HG02678 (cell line): ENCODE data around the gene HCFC1.

Experiments
- ATAC-seq: cut with Tn5 transposase; IDR thresholded peaks from one replicate; pipeline ENCODE4 v1.9.1; 2021; ENCODE audit warnings: mild to moderate bottlenecking, moderate library complexity; ENCODE audit not compliant: unreplicated experiment

The HCFC1 gene

DNA sequence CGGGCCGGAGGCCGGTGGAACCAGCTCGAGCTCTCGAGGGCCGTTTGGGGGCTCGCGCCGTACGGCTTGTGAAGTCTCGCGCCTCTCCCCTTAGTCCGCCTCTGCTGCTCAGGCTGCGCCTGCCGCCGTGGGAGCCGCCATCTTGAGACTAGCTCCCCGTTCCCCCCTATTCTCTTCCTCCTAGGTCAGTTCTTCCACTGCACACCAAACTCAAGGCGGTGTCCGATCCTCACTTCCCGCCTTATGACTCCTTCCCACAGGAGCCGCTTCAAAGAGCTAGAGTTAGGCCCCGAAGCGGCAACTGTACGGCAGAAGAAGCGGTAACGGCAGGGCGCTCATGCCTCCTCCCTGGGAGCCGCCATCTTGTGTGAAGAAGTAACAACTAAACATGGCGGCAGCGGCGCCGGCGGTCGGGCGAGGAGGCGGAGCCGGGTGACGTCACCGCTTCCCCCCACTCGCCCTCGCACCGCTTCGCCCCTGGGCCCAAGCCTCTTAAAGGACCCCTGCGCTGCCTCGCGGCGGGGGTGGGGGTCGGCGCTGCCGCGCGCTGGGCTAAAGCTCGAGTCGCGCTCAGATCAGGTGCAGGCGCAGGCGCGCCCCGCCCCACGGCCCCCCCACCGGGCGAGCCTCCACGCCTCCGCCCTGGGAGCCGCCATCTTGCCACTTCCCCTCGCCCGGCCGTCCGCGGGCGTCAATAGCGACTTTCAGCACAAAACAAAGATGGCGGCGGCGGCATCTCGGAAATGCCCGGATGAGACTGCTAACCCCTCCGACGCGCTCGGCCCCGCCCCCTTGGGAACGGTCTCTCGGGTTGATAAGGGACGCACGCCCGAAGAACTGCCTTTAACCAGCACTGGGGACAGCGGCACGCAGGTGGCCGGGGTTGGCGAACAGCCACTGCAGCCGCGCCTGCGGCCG lies at the start of gene HCFC1:
Gene HCFC1 (minus strand): TSS at position 369 of the 918 bp plus-strand sequence. CDS start 978 bp downstream, outside the sequence.
- peak; percentile 40 for ATAC-seq

DNA sequence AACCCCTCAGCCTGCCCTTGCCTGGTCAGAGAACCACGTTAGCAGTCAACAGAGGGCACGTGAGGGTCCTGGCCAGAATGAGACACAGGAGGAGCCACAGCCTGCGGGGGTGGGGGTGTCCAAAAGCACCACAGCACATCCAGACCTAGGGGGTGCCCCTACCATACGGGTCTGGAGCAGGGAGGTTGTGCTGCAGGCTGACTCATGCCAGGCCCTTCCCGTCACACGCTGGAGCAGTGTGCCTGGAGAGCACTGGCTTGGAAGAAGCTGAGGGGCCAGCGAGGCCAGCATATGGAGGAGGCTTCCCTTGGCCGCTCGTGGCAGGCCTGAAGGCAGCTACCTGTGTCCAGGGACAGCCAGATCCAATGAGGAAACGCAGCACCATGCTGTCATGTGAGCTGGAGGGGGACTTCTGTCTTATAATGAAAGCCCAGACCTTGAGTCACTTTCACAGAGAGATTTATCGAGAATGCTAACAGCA lies 49.6 kb upstream of the HCFC1 start:
- no peak for ATAC-seq

DNA sequence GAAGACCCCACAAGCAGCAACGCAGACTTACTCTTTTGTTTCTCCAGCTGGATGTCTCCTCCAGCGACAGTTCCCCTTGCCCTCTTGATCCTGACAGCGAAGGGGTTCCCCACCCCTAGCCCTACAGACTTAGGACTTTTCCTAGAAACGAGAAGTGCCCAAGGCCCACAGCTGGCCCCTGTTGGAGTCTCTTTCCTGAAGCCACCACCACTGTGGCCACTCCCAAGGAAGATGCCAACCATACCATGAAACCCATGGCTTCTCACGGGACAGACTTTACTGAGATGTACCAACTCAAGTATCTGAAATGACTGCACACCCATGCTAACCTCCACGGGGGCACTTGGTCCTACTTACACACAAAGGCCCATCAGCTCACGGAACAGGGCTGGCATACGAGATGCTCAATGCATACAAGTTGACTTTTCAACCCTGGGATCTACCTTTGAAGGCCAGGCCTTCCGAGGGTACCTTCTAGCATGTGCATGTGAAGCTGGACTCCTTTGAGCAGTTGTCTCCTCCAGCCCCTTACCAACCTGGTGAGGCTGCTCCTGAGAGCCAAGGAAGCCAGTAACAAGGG lies 49.0 kb upstream of the HCFC1 start:
- ATAC-seq = no peak

DNA sequence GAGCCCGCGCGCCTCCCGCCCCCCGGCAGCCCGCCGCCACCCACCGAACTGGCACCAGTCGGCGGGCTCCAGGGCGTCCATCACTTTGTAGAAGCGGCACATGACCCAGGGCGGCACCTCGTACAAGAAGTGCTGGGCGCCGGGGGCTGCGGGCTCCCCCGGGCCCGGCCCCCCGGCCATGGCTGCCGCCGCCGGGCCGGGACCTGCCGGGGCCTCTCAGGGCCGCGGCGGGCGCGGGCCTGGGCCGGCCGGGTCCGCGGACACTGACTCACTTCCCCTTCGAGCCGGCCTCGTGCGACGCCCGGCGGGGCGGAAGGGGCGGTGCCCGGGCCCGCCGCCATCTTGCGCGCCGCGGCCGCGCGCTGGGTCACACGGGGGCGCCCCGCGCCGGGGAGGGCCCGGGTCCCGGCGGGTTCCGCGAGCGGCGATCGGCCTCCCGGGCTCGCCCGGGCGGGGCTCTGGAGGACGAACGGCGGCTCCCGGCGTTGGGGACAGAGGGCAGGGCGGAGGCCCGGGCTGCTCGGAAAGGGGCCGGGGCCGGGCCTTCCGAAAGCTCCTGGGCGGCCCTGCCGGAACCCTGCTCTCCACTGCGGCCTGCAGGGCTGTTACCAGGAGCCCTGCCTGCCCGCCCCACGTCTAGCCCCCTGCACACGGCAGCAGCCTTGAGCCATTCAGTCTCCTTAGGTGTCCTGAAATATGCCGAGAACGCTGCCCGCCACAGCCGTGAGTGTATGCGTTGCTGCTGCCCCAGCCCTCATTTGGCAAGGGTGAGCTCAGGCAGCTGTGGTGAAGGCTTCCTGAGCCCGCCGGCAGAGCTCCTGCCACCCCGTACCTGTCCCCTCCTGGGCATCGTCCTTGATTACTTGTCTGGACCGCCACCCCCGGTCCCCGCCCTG lies 48.3 kb upstream of the HCFC1 start, which contains the start of gene IRAK1:
Gene IRAK1 (minus strand): TSS at position 270 of the 896 bp plus-strand sequence. CDS start 90 bp downstream, at position 180.
- peak; percentile 78 for ATAC-seq

DNA sequence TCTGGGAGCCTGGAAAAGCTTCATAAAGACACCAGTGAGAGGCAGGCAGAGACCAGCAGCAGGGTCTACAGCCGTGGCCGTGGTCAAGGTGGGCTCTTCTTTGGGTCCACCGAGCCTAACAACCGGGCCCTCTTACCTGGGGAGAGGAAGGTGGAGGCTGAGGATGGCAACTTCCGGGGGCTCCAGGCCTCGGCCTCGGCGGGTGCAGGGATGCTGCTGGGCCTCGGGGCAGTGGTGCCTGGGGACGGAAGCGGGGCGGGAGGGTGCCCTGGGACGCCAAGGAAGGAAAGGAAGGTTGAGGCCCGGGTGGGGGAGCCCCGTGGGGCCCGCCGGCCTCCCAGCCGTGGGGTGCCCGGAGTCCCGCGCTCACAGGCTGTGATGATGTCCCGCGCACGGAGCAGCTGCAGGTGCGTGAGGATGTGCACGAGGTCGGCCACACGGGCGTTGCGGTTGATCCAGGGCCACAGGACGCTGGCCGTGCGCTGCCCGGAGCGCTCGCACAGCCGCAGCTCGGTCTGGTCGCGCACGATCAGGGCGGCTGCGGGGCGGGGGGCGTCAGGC lies 47.5 kb upstream of the HCFC1 start:
- no peak for ATAC-seq

DNA sequence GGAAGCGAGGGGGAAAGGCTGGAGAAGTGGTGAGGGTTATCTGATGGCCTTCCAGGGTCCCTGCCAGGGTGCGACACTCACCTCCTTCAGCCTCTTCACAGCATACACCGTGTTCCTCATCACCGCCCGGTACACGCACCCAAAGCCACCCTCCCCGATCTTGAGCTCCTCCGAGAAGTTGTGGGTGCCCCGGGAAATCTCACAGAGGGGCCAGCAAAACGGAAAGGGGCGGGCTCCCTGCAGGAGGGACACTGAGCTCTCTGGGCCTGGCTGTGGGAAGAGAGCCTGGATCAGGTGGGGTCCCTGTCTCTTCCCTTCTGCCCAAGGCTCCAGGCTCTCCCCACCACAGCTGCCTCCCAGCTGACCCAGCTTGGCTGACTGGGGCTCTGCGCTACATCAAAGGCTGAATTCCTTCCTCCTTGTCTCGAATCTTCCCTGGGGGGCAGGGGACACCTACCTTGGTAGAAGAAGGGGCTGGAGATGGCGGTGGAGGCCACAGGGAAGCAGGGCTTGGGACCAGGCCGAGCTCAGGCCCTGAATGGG lies 47.0 kb upstream of the HCFC1 start:
- no peak for ATAC-seq

DNA sequence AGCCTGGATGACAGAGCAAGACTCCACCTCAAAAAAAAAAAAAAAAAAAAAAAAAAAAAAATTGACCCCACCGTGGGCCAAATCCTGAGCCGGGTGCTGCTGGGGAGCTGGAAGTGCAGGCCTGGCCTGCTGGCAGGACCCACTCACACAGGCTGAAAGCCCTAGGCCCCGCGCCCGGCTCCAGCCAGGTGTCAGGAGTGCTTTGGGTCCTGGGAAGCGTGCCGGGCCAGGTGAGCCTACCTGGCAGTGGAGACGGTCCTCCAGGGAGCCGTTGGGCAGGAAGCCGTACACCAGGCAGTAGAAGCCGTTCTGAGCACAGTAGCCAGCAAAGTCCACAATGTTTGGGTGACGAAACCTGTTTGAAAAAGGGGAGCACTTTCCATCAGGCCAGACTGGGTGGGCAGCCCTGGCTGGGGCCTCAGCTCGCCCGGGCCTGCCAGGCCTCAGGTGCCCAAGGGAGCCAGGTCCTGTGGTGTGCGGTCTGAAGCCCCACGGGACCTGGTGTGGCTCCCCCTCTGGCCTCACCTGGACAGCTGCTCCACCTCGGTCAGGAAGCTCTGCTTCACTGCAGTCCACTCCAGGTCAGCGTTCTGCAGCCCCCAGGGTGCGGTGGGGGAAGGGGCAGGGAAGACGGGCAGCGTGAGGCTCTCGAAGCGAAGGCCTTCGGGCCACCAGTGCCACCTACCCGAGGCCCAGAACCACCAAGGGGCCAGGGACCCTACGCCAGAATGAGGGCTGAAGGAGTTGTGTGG lies 46.3 kb upstream of the HCFC1 start:
- ATAC-seq = no peak

DNA sequence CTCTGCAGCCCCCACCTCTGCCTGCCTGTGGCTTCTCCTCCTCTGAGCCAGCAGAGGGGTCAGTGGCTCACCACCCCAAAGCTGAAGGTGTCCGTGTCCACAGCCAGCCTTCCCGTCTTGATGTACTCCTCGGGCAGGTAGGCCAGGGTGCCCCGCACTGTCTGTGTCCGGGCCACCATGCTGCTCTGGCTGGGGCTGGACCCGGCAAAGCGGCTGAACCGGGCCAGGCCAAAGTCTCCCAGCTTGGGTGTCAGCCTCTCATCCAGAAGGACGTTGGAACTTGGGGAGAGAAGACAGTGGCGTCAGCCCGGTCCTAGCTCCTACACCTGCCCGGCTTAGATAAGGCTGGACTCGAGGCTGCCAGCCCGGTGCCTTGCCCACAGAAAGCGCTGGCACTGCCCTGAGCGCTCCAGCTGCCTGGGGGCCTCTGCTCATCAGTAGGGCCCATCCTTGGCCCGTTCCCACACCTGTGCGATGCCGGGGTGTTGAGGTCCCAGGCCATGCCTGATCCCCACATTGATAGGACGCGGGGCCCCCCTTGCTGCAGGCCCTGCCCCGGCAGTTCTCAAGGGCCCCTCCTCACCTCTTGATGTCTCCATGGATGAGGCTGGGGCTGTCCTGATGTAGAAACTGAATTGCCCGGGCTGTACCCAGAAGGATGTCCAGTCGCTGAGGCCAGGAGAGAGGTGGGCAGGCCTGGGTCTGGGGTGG lies 44.9 kb upstream of the HCFC1 start:
- ATAC-seq = no peak

DNA sequence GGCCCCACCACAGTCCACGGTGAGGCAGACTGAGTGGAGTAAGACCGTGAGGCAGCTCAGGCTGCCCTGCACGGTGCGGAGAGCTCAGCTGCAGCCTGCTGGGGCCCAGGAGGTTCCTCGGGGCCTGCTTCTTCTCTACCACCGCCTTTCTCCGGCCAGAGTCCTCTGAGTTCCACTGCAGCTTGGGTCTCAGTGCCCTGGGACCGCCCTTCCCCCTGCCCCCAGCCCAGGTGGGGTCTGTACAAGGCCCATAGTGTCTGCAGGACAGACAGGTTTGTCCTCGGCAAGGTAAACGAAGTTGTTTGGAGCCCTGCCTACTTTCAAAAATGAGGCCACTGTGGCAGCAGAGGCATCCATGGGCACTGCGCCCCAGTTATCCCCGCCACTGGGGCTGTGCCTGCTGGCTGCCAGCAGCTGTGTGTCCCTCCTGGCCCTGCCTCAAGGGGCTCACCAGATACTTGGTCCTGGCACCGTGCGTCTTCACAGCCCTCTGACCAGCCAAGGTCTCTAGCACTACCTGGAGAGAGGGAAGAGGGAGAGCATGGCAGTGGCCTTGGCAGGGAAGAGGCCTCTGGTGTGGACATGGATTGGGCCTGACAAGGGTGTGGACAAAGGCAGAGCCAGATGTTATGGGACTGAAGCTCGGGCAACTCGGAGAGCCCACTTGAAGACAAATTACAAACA lies 44.1 kb upstream of the HCFC1 start:
- no peak for ATAC-seq

DNA sequence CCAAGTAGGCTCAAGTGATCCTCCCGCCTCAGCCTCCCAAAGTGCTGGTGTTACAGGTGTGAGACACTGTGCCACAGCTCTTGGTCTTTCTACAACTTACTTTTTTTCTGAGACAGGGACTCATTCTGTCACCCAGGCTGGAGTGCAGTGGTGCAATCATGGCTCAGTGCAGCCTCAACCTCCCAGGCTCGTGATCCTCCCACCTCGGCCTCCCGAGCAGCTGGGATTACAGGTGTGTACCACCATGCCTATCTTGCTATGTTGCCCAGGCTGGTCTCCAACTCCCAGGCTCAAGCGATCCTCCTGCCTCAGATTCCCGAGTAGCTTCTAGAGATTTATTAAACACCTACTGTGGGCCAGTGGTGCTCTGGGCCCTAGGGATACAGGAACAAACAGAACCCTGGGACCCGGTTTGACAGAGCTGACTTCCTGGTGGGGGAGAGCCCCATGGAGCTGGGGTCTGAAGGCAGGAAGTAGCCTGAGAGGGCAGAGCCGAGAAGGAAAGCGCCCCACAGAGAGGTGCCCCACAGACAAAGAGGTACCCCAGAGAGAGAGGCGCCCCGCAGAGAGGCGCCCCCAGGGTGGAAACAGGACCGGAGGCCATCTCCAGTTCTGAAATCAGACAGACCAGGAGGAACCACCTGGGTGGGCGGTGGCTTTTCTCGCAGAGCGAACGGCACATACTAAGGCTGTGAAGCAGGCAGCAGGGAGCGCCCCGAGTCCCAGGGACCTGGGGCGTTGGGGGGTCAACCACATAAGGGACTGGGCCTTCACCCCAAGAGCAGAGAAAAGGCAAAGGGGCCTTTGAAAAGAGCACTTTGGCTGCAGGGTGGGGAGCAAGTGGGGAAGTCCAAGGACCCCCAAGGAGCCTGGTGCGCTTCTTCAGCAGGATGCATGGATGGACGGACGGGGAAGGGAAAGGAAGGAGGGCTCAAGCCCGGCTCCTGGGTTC lies 43.1 kb upstream of the HCFC1 start:
- ATAC-seq = no peak

DNA sequence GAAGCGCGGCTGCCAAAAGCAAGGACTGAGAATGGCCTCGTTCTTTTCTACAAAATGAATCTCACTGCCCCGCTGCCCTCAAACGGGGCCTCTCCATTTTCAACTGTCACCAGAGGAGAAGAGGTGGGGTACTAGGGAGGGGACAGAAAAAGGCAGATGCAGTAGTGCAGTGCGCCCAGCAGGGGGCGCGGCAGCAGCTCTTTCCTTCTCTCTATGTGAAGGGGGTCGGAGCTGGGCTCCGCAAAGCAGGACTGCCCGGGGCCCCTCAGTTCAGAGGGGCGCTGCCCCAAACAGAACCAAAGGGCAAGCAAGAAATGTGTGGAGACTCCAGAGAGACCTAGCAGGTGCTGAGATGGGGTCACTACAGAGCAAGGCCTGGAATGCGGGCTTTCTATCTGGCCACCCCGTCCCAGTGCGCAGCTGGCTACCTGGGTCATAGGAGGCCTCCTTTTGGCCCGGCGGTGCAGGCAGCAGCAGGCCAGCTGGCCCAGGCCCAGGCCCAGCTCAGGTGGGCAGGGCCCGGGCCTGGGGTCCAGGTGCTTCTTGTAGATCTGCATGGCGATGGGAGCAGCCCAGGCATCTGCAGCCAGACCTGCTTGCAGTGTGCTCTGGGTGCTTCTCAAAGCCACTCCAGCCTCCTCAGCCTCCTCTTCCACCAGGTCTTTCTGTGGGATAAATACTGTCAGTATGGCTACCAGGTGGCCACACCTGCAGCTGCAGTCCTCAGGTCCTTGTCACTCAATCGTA lies 42.2 kb upstream of the HCFC1 start:
- no peak for ATAC-seq

DNA sequence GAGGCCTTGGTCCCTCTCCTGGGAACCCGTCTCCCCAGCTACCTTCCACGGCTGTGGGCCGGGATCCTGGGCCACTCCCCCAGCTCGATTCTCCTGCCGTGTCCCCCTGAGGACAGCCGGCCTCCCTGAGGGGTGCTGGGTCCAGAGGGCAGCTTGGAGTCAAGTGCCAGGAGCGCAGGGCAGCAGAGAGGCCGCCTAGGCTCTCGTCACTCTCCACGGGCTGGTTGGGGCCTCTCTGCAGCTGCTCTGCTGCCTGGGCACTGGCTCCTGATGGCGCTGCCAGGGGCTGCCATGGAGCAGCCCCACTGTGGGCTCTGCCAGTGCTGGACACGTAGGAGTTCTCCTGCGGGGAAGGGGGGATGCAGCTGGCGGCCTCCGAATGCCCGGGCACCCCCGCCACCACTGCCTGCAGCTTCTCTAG lies 41.4 kb upstream of the HCFC1 start:
- ATAC-seq = no peak

DNA sequence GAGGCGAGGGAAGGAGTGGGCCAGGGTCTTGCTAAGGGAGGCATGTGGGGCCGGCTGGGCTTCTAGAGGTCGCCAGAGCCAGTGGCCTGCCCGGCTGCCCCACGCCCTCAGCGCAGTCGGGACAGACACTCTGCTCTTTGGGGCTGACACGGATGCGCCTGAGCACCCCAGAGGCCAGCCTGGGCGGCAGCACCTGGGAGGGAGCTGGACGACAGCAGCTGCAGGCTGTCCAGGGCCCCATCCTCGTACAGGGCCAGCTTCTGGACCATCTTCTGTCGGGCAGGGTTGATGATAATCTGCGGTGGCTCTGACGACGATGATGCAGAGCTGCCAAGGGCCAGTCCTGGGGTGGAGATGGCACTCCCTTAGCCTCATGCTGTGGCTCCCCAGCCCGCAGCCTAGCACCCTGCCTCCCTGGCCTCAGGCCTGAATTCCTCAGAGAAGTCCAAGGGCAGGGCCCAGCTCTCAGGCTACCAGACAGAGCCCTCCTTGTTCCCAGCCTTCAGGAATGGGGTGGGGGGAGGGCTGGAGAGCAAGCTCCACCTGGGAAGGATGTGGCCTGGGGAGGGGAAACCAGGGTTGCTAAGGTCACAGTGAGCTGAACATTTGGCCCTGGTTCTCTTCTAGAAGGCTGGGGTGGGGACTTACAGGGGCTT lies 40.8 kb upstream of the HCFC1 start:
- no peak for ATAC-seq

DNA sequence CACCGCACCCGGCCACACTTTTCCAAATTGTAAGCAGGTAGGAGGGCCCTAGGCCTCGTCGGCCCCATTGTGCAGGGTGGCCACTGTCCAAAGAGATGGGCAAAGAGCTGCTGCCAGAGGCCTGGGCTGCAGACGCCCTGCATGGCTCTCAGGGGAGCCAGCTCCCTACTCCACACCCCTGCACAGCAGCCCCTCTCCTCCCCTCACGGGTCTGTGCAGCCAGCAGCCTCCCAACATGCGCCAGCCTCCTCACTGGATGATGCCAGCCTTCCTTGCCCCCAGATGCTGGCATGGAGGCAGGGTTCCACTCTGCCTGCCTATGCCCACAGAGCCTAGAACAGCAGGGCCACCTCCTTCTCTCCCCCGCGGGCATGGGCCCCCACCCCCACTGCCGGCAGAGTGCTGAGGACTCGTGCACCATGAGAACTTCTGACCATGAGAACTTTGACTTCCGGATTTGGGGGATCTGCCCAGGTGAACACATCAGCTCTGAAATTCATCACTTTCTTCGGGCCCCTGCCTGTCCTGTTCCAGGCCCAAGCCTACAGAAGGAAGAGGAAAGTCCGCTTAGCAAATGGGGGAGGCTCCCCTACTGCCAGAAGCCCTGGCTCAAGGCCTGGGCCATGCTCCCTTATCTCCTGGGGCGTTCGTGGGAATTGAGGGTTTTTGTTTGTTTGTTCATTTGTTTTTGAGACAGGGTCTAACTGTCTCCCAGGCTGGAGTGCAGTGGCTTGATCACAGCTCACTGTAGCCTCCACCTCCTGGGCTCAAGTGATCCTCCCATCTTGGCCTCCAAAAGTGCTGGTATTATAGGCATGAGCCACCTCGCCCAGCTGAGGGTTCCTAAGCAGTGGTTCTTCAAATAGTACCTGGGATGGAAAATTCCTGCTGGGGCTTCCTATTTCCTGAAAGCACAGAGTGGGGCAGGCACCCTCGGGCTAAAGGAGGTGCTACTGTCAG lies 40.0 kb upstream of the HCFC1 start:
- ATAC-seq = no peak
